Activated CD4-positive, alpha-beta T cell treated with anti-CD3 and anti-CD28 coated beads, Interleukin-10, Interleukin-2, amounts not matched to agents 100 ng/mL and 50 ng/mL, durations not matched to agents 16 hours and 8 hours (primary cell): ENCODE measurements around the gene MAST4.

Source experiments
- DNase-seq: peaks from one replicate; pipeline ENCODE4 v3.0.0-alpha.2; 2020

MAST4 gene

GRCh38 chr5:67176936-67177335, 580.7 kb downstream of the MAST4 start:
- no peak for DNase-seq

GRCh38 chr5:67178085-67178484, 581.9 kb downstream of the MAST4 start:
- peak; percentile 27 for DNase-seq

GRCh38 chr5:67178966-67179365, 582.8 kb downstream of the MAST4 start:
- no peak for DNase-seq

- DNase-seq: no peak
These were observed 583.6 kb downstream of the MAST4 start for GRCh38 chr5:67179697-67180361.

- DNase-seq: no peak
These were observed 585.5 kb downstream of the MAST4 start for GRCh38 chr5:67181648-67182221.

- DNase-seq: no peak
These were observed 586.2 kb downstream of the MAST4 start for GRCh38 chr5:67182301-67182790.

GRCh38 chr5:67183859-67184258, 587.7 kb downstream of the MAST4 start:
- no peak for DNase-seq

GRCh38 chr5:67187006-67187715, 591.0 kb downstream of the MAST4 start:
- no peak for DNase-seq

- DNase-seq: no peak
These were observed 592.3 kb downstream of the MAST4 start for GRCh38 chr5:67188274-67189078.

GRCh38 chr5:67189079-67189354, 592.8 kb downstream of the MAST4 start:
- DNase-seq: no peak

- no peak for DNase-seq
These were observed 593.7 kb downstream of the MAST4 start for GRCh38 chr5:67189931-67190330.

GRCh38 chr5:67190410-67190809, 594.2 kb downstream of the MAST4 start:
- no peak for DNase-seq

- DNase-seq: no peak
These were observed 594.7 kb downstream of the MAST4 start for GRCh38 chr5:67190861-67191260.

- no peak for DNase-seq
These were observed 596.7 kb downstream of the MAST4 start for GRCh38 chr5:67192719-67193438.

- no peak for DNase-seq
These were observed 597.2 kb downstream of the MAST4 start for GRCh38 chr5:67193439-67193807.

- no peak for DNase-seq
These were observed 598.0 kb downstream of the MAST4 start for GRCh38 chr5:67194166-67194565.

GRCh38 chr5:67195406-67196275, 599.4 kb downstream of the MAST4 start:
- DNase-seq: no peak

- DNase-seq: no peak
These were observed 600.4 kb downstream of the MAST4 start, which contains the start of gene CD180 for GRCh38 chr5:67196537-67197059. TSS of gene CD180 (minus strand) at chr5:67196799. CDS start at chr5:67196641, 158 bp downstream.

- no peak for DNase-seq
These were observed 601.3 kb downstream of the MAST4 start for GRCh38 chr5:67197536-67197935.

- DNase-seq: no peak
These were observed 602.7 kb downstream of the MAST4 start for GRCh38 chr5:67198917-67199316.

GRCh38 chr5:67199859-67200258, 603.7 kb downstream of the MAST4 start:
- DNase-seq: no peak
